GM18870 (cell line): Measurements from ENCODE around the gene EYS.

ENCODE experiments used
- ATAC-seq: cut with Tn5 transposase; IDR thresholded peaks from one replicate; pipeline ENCODE4 v1.9.1; 2021; ENCODE audit warnings: moderate library complexity; ENCODE audit not compliant: unreplicated experiment

Gene EYS

DNA sequence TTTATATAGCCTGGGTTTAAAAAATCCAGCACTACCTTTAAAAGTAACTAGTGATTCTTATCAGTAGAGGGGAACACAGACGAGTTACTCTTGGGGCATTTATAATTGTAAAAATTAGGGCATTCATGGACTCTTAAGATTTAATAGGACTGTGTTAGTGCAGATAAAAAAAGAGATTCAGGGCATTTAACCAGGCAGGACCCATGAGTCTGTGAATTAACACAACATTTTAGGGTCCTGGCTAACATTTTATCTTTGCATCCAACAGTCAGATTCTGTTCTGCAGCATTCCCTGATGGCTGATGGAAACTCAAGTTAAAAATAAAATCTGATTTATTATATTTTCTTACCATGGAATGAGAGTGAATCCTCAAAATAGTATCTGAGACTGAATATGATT, 1297.1 kb downstream of the EYS start:
- no peak for ATAC-seq

DNA sequence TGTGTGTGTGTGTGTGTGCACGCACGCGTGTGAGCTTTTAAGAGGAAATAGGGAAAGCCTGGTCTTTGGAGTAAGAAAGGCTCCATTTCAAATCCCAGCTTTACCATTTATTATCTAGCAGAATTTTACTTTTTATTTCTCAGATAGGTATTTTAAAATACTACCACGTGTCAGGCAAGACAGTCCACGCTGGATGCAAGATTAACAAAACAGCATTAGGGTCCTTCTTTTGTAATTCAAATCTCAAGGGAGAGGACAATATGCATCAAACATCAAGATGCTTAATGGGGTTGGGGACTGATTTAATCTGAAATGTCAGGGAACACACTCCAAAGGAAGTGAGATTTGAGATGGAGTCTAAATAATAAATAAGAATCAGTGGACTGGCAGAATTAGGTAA, 1302.6 kb downstream of the EYS start:
- no peak for ATAC-seq

DNA sequence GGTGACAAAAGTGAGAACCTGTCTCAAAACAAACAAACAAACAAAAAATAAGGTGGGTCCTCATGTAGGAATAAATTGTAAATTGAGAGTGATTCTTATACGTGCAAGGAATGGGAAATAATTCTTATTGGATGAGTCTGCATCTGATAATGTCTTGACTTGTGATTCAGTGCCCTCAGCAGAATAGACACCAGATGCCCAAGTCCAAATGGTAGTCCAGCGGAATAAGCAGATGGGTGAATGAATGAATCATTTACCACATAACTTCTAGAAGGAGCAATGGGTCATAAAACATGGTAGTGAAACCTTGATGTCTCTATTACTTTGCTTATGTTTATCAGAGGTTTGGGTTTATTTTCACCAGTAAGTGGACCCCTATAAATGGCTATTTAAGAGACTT, 1323.7 kb downstream of the EYS start:
- no peak for ATAC-seq

DNA sequence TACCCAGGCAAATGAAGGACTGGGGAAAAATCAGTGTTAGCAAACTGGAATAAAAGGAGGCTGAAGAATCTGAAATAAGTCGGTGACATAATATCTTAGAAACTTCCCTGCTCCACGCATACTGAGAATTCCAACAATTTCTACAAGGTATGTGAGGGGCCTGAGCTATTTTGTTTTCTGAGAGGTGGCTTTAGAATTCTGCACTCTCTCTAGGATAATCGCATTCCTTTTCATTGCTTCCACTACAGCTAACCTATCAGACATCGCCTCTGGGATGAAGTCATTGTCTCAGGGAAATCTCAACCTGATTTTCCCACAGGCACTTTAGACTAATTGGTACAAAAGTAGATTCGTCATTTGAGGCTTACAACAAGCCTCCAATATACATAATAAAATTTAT, 1330.6 kb downstream of the EYS start:
- ATAC-seq = no peak

DNA sequence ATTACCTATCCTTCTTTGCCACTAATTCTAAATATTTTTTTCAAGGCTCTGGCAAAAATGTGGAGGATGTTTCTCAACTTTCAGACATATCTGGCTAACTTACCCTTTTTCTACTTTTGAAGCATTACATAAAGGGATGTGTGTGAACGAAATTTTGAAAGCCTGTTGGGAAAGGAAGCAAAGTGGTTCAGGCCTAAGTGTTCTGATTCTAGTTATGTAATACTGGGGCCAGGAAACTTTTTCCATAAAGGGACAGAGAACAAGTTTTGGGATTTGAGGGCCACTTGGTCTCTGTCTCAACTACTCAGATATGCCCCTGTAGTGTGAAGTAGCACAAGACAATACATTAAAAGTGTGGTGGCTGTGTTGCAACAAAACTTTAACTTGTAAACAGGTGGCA, 1349.6 kb downstream of the EYS start:
- no peak for ATAC-seq

DNA sequence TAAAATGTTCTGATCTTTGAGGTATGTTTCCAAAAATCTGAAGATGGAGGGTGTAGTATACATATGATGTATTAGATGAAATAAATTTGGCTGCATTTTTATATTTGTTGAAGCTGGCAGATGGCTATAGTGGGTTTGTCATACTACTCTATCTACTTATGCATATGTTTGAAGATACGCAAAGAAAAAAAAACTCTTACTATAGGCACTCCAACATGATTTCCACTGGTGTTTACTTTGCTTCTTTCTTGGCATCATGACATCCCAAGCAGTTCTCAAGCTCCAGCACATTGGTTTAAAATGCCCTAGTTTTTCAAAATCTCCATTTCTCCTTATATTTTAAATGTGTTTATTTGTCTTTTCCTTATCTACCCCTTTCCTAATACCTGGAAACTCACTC, 1359.6 kb downstream of the EYS start:
- ATAC-seq = no peak

DNA sequence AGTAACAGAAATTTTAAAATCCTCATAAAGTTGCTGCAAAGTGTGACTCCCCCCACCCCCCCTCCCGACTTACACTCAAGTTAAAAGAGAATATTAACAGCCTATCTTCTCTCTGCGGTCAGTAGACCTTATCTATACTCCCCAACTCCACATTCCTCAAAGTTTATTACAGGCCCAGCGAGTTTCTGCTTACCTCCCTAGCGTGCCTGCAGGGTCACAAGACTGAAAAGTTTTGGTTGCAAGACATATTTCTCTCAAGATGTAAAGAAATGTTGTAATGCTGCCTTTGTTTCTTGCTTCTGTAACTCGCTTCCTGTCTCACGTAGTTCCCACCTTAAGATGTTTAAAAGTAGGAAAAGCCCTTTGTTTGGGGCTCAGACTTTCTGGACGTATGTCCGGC, 1371.8 kb downstream of the EYS start:
- ATAC-seq = no peak

DNA sequence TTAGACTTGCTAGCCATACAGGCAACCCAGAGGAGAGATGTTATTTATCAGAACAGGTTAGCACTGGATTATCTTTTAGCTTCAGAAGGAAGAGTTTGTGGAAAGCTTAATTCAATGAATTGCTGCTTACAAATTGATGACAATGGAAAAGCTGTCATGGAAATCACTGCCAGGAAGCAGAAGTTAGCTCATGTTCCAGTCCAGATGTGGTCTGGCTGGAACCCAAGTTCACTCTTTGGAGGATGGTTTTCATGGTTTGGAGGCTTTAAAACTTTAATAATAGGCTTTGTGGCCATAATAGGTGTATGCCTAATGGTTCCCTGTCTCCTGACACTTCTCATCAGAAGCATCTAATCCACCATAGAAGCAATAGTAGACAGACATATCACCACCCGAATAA, 1372.4 kb downstream of the EYS start:
- no peak for ATAC-seq

DNA sequence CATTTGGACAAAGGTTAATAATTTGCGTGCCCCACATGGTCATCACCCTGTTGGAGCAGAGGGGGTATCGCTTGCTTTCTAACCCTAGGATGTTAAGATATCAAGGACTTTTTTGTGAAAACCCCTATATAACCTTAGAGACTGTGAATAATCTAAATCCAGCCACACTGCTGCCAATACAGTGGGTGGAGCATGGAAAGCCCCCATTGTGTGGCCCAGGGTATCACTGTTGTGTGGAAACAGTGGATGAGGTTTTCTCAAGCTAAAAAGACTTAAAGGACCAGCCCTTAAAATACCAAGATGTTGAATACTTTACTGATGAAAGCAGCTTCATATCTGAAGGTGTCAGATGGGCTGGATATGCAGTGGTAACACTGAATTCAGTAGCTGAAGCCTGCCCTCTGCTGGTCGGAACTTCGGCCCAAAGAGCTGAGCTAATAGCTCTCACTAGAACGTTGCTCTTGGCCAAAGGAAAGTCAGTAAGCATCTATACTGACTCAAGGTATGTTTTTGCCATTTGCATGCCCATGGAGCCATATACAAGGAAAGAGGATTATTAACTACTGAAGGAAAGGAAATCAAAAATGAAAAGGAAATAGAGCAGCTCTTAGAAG, 1376.2 kb downstream of the EYS start:
- ATAC-seq = peak; percentile 61

DNA sequence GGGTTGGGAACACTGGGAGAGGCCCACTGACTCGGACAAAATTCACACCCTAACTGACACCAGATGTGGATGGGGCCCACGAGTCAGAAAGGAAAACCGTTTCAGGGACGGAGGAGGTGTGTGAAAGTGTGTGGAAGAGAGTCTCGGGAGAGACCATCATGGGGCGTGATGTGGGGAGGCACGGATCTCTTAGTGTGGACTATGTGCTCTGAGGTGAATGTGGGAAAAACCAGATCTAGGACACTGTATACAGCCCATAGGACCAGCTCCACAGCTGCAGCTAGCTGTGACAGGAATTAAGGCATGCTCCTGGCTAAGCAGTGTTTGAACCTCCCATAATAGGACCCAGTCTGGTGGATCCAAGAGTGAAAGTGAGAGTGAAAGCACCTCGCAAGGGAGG, 1380.1 kb downstream of the EYS start:
- no peak for ATAC-seq

DNA sequence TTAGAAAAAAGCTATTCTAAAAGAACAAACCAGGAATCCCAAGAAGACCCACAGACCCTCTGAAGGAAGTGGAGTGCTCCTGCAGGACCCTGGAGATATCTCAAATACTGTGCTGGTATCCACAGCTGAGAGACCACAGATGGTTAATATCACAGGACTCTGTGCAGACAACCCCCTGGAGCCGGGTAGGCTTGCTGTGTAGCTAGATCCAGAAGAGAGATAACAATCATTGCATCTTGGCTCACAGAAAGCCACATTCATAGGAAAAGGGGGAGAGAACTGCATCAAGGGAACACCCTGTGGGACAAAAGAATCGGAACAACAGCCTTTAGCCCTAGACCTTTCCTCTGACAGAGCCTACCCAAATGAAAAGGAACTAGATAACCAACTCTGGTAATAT, 1381.9 kb downstream of the EYS start:
- ATAC-seq = no peak

DNA sequence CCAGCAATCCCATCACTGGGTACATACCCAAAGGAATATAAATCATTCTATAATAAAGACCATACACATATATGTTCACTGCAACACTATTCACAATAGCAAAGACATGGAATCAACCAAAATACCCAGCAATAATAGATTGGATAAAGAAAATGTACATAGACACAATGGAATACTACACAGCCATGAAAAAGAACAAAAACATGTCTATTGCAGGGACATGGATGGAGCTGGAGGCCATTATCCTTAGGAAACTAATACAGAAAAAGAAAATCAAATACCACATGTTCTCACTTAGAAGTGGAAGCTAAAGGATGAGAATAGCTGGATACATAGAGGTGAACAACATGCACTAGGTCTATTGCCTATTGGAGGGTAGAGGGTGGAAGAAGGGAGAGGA, 1396.8 kb downstream of the EYS start:
- ATAC-seq = no peak

DNA sequence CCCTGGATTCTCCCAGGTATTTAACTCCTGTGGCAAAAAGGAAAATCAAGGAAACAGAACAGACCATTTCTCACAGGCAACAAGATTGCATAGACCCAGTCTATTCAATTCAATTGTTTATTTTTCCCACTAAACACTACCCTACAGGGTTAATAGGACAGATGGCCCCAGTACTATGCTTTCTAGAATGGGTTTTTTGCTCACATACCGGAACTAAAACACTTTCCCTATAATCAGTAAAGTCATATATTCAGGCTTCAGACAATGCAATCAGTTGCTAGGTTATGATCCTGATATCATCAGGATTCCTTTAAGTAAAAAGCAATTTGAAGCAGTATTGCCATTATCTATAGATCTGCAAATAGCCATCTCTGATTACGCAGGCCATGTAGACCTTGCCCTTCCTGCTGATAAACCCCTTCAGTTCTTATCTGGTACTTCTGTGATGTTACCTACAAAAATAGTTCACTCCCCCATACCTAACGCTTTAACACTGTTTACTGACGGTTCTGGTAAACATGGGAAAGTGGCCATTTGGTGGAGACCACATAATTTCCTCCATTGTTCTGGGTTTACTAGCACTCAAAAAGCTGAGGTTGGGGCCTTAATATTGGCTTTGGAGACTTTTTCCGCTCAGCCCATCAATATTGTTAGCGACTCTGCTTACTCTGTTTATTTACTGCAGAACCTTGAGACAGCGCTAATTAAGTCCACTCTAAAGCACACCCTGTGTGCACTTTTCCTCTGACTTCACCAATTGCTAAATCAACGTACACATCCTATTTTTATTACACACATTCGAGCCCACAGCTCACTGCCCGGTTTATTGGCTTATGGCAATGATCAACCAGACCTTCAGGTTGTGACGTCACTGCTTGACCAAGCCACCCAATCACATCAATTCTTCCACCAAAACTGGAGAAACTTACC, 1405.5 kb downstream of the EYS start:
- no peak for ATAC-seq

DNA sequence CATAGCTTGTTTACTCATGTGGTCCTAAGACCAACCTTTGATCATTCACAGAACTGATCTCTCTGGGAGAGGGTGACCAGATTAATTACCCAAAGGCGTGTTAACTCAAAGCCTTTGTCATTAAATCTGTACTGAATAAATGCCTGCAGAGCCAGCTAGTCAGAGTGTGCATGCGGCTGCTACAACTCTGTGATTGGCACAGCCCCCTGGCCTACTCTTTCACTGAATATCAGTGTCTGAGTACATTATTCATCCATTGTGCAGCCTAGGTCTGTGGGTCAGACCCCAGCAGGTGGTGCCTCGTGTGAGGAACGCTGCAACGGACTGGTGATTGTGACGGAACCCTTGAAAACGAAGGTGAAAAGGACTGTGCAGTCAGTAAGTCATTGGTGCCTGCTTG, 1407.8 kb downstream of the EYS start:
- ATAC-seq = no peak

DNA sequence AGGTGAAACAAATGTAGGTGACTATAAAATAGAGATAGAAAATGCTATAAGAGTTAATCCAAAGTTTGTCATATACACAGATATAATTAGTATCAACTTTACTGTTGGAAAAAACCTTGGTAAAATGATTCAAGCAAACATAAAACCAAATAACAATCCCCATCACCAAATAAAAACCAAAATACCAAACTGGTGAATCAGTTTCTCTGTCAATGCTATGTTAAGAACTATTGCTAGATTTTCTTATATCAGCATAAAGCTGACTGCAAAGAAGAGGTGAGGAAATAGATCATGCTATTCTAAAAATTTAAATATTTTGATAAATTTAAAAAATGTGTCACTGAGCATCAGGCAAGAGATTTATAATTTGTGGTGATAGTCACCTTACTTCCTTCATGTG, 1413.0 kb downstream of the EYS start:
- no peak for ATAC-seq

DNA sequence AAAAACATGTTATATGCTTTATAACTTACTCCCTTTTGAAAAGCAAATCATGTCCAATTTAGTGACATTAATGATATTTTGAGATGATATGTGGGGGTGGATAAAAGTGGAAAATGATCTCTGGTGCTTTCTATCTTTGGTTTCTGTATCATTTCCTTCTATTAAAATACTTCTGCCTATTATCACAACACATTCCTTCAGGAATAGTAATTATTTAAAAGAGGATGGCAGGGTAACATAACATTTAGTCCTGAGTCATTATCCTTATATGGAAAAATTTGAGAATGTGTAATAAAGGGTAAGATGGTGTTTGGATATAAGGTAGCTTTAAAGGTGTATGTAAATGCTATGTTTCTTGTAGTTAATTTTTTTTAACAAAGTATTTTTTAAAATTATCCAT, 1413.7 kb downstream of the EYS start:
- no peak for ATAC-seq

DNA sequence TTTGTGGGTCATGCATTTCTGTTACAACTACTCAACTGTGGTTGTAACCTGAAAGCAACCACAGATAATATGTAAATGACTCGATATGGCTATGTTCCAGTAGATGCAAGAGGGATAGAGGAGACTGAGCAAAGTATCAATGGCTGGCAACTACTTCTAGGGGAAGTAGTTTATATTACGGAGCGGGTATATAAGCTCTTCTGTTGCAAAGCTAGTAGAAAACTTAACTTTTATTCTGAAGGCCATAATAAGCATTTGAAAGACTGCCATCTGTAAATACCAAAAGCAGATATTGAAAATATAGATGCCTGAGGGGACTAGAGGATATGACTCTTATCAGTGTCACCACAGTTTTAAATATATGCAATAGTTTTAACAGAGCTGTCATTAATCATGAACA, 1416.2 kb downstream of the EYS start:
- no peak for ATAC-seq

DNA sequence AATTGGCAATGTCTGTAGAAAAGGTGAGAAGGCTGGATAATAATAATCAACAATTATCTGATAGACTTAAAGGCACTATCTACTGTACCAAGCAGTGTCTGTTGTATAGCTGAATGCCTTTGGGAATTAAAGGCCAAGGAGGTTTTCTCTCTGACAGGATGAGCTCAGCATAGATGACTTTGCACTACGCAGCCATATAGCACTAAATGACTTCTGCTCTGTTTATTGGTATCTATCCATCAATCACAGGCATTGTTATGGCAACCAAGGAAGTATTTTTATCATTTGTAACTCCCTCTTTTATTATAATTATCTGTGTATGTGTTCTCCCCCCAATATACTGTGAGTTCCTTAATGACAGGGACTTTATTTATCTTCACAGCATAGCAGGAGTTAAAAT, 1417.1 kb downstream of the EYS start:
- no peak for ATAC-seq

DNA sequence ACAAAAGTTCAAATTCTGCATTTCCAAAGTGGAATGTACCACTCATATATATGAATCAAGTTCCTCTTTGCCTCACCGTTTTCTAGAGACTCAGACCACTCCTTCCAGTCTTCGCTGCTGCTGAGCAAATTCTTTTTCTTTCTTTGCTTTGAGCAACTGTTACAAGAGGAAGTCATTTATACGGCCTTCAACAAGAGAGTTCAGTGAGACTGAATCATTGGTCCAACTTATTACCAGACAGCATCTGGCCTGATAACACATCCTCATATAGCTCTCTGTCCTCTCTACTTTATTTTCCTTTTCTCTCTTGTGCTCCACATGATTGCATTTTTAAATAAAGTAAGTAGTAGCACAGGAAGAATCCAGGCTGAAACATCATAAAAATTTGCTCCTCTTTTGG, 1418.7 kb downstream of the EYS start:
- no peak for ATAC-seq

DNA sequence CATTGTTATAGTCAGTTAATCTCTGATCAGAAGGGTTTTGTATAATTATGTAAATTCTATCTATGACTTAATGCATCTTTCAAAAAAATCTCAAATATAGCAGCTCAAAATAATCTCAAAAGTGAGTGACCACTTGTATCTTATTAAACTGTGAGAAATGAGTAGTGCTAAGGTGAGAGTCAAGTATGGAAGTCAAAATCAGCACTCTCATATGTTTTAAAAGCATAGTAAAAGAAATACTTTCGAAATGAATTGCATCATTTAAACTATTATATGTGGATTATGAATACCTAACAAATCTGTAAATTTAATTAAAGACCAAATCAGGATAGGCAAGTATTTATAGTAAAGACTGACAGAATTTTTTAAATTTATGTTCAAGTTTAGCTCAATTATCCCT, 1425.9 kb downstream of the EYS start:
- no peak for ATAC-seq

DNA sequence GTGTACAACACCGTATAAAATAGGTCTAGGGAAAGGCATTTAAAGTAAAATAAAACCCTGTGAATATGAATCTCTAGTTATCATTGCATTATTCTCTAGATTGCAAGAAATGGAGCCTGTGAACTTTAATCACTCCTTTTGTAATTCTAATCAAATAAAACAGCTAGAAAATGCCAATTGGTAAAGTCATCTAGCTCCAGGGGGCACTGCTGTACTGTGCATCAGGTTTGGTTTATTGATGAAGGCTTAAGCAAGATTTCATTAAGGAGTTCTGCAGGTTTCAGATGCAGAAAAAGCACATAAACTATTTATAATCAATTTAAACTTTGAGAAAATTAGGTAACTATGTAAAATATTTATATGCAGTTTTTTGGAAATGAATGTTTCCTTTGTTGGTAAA, 1426.5 kb downstream of the EYS start:
- no peak for ATAC-seq

DNA sequence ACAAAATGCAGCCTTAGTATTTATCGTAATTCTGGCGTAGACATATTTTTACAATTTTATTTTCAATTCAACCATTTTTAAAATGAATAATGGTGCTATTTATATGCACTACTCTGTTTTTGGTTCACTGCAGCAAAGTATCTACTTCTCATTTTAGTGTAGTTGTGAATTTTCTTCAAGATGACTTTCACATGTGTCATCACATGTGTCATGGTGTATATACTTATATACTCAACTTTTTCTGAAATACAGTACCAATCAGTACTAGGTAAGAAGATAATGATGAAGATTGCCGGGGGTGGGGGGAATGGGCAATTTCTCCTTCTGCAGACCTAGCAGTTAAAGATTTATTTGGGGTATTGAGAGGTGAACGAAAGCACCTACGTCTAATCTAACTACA, 1436.9 kb downstream of the EYS start:
- ATAC-seq = no peak

DNA sequence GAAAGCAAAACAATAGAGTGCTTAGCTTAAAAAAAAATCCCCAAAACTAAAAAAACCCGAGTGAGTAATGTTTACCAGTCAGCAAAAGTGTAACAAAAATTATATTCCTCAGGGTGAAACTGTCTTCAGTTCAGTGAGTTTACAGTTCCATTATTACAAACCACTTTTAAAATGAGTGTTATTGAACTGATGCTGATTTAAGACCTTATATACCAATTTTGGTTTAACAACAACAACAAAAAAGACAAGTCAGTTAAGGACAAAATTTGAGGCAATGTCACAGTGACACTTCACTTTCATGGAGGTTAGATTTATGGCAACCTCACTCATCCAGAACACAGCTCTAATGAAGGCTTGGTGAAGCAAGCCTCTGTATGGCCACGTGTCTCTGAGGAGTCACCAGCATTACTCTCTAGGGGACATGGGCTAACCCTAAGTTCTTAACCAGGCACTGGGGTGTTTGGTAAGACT, 1440.6 kb downstream of the EYS start:
- ATAC-seq = peak; percentile 90
